DND-41 (cell line): ENCODE data around the gene NRP1.

Experiments
- CTCF ChIP-seq: IDR thresholded peaks from 2 replicates; pipeline ENCODE4 v1.5.1; 2012; ENCODE audit warnings: borderline replicate concordance, low read length, moderate library complexity, mild to moderate bottlenecking; ENCODE audit not compliant: poor library complexity, severe bottlenecking; ENCODE audit errors: extremely low read depth
- EZH2 ChIP-seq: IDR thresholded peaks from 3 replicates; pipeline ENCODE4 v1.6.1; 2012; ENCODE audit warnings: borderline replicate concordance, low read depth, mild to moderate bottlenecking, moderate library complexity, low read length, inconsistent platforms; ENCODE audit not compliant: severe bottlenecking

GRCh38 chr10:33254556-33255160 lies 79.8 kb downstream of the NRP1 start:
- no peak for TF ChIP-seq CTCF
- TF ChIP-seq EZH2, result no peak
